H1 (cell line): ENCODE data around the gene FASTKD1. TPM values are rescaled to one million over a fixed set of nuclear protein-coding genes. Genes with fewer than 3 reads are reported as not detected.

Source experiments
- ATF2 ChIP-seq: IDR thresholded peaks from 2 replicates; pipeline ENCODE4 v1.6.1; 2012; ENCODE audit warnings: low read length, inconsistent platforms
- BRCA1 ChIP-seq: IDR thresholded peaks from 2 replicates; pipeline ENCODE4 v1.6.1; 2012; ENCODE audit warnings: low read depth, low read length, improper control_type of control experiment
- CBX5 ChIP-seq: fragments of 300-800, 300-1000 bp; sonication (generic); IDR thresholded peaks from 2 replicates; pipeline ENCODE4 v1.7.1; 2016; ENCODE audit warnings: antibody characterized with exemption, low read length, low read depth
- CBX8 ChIP-seq: fragments of 300-800, 300-1000 bp; sonication (generic); IDR thresholded peaks from 2 replicates; pipeline ENCODE4 v1.7.1; 2016; ENCODE audit warnings: low read depth, low read length, borderline replicate concordance
- CTBP2 ChIP-seq: IDR thresholded peaks from 2 replicates; pipeline ENCODE4 v1.7.0; 2011; ENCODE audit warnings: borderline replicate concordance, mild to moderate bottlenecking, moderate library complexity, mixed read lengths, low read length; ENCODE audit not compliant: insufficient read depth, insufficient read length
- FOSL1 ChIP-seq: IDR thresholded peaks from 2 replicates; pipeline ENCODE4 v1.6.1; 2011; ENCODE audit warnings: mild to moderate bottlenecking, low read depth, low read length, moderate library complexity; ENCODE audit not compliant: insufficient read depth
- NRF1 ChIP-seq: IDR thresholded peaks from 2 replicates; pipeline ENCODE4 v1.6.1; 2011; ENCODE audit warnings: mild to moderate bottlenecking, low read depth, low read length, improper control_type of control experiment
- RFX5 ChIP-seq: IDR thresholded peaks from 2 replicates; pipeline ENCODE4 v1.6.1; 2011; ENCODE audit warnings: low read depth, low read length, improper control_type of control experiment, borderline replicate concordance
- TAF1 ChIP-seq: IDR thresholded peaks from 2 replicates; pipeline ENCODE4 v1.6.1; 2011; ENCODE audit warnings: mild to moderate bottlenecking, low read depth, low read length
- polyA plus RNA-seq, 7 experiments: library from polyadenylated mRNA; depleted of rRNA in 3 of 7; stranded (reverse) in 5 of 7; unstranded in 2 of 7; fragments of >200 nt in 5 of 7; fragments of 200-250 nt in 2 of 7; gene quantifications; 1 replicate in 5 of 7; 2 replicates in 1 of 7; 4 replicates in 1 of 7; pipeline versions ENCODE4 v1.2.1 to v1.2.3, GENCODE V29; 2011 to 2013; ENCODE audit warnings: missing spikeins in 2 of 7, mixed read lengths in 2 of 7
- total RNA-seq: library from RNA; stranded (reverse); fragmentation: NEBNext Ultra II Directional; extraction: Animal tissue kit (Norgen Biotek cat#: 25700); gene quantifications from 2 replicates; pipeline ENCODE4 v1.2.1, GENCODE V29; 2021

The FASTKD1 gene
- total and polyA plus RNA-seq, 2 of the 8 experiments (the other 6 are each of a cell fraction or from before 2014, with no cell fraction given), result 18.7 to 70.8 TPM

- TF ChIP-seq RFX5 (no peak), BRCA1 (no peak), NRF1 (no peak), CTBP2 (no peak), CBX5 (no peak), ATF2 (no peak), FOSL1 (no peak), TAF1 (no peak), CBX8 (no peak)
- TF ChIP-seq, all 59 proteins: peak for 0
Observed at GRCh38 chr2:169565686-169566085, 8.0 kb downstream of the FASTKD1 start (continued).
